Karpas-422 (cell line): Measurements from ENCODE around the gene FAM124A. TPM values are rescaled to one million over a fixed set of nuclear protein-coding genes. Genes with fewer than 3 reads are reported as not detected.

Source experiments
- DNase-seq: peaks from one replicate; pipeline ENCODE4 v3.0.0-alpha.2; 2015
- H2AFZ ChIP-seq: fragments of 200-600 bp; sonication (generic); 2 replicates; pipeline ENCODE4 v1.6.1; 2014; ENCODE audit warnings: antibody characterized with exemption, low read length, mixed read lengths
- H3K27ac ChIP-seq: fragments of 200-600 bp; sonication (generic); 2 replicates; pipeline ENCODE4 v1.5.1; 2014; ENCODE audit warnings: mild to moderate bottlenecking, low read length, moderate library complexity
- H3K27me3 ChIP-seq: fragments of 200-600 bp; sonication (generic); 2 replicates; pipeline ENCODE4 v1.6.1; 2014; ENCODE audit warnings: low read length, mixed read lengths
- H3K36me3 ChIP-seq: fragments of 200-600 bp; sonication (generic); 2 replicates; pipeline ENCODE4 v1.6.1; 2014; ENCODE audit warnings: low read length, mixed read lengths; ENCODE audit not compliant: insufficient read depth
- H3K4me1 ChIP-seq: fragments of 200-600 bp; sonication (generic); 2 replicates; pipeline ENCODE4 v1.6.1; 2014; ENCODE audit warnings: mild to moderate bottlenecking, low read length, mixed read lengths
- H3K4me2 ChIP-seq: fragments of 200-600 bp; sonication (generic); 2 replicates; pipeline ENCODE4 v1.6.1; 2014; ENCODE audit warnings: low read length, low read depth, mild to moderate bottlenecking; ENCODE audit not compliant: poor library complexity, severe bottlenecking
- H3K4me3 ChIP-seq: fragments of 200-600 bp; sonication (generic); 2 replicates; pipeline ENCODE4 v1.5.1; 2014; ENCODE audit warnings: mild to moderate bottlenecking, antibody characterized with exemption, low read length, mixed read lengths
- H3K79me2 ChIP-seq: fragments of 200-600 bp; sonication (generic); 2 replicates; pipeline ENCODE4 v1.6.1; 2014; ENCODE audit warnings: mild to moderate bottlenecking, low read length, mixed read lengths
- H3K9ac ChIP-seq: fragments of 200-600 bp; sonication (generic); 2 replicates; pipeline ENCODE4 v1.6.0; 2014; ENCODE audit warnings: low read length
- H3K9me2 ChIP-seq: fragments of 200-600 bp; sonication (generic), shearing (Covaris generic); replicated peaks from 2 replicates; pipeline ENCODE4 v1.6.0; 2014; ENCODE audit warnings: mild to moderate bottlenecking, low read length, moderate library complexity; ENCODE audit not compliant: insufficient read depth
- H3K9me3 ChIP-seq: fragments of 300-700, 200-600 bp; sonication (generic); 2 replicates; pipeline ENCODE4 v1.6.1; 2014; ENCODE audit warnings: low read length, mixed read lengths
- H4K20me1 ChIP-seq: fragments of 200-600 bp; sonication (generic); 2 replicates; pipeline ENCODE4 v1.6.1; 2014; ENCODE audit warnings: mild to moderate bottlenecking, antibody characterized with exemption, low read length, low read depth; ENCODE audit not compliant: insufficient read depth
- total RNA-seq: library from RNA; depleted of rRNA; stranded (reverse); fragments of >200 nt; shearing (Covaris generic); gene quantifications from 2 replicates; pipeline ENCODE4 v1.2.3, GENCODE V29; 2014; ENCODE audit warnings: low replicate concordance

Gene FAM124A
- total RNA-seq, 1 experiment from 2014 or later = not detected

GRCh38 chr13:51327961-51328360 lies 105.8 kb downstream of the FAM124A start:
- H3K4me1 ChIP-seq = peaks cover 60% of the 10 kb centered on the region
- no peak overlapping the region for H3K9ac ChIP-seq
- H3K4me3 ChIP-seq = no peak overlapping the region
- H3K9me3 ChIP-seq = no peaks in the 10 kb centered on the region
- no peak overlapping the region for H3K4me2 ChIP-seq
- no peaks in the 10 kb centered on the region for H3K9me2 ChIP-seq
- H3K27ac ChIP-seq = no peak overlapping the region
- H3K36me3 ChIP-seq = no peaks in the 10 kb centered on the region
- H4K20me1 ChIP-seq = no peaks in the 10 kb centered on the region
- no peak overlapping the region for H2AFZ ChIP-seq
- H3K27me3 ChIP-seq = no peaks in the 10 kb centered on the region
- no peaks in the 10 kb centered on the region for H3K79me2 ChIP-seq
- no peak for DNase-seq

GRCh38 chr13:51328488-51328887 lies 106.3 kb downstream of the FAM124A start:
- Histone ChIP-seq H3K27ac (no peak overlapping the region), H3K36me3 (no peaks in the 10 kb centered on the region), H3K4me1 (peaks cover 55% of the 10 kb centered on the region), H3K9me3 (no peaks in the 10 kb centered on the region), H3K4me3 (no peak overlapping the region), H3K27me3 (no peaks in the 10 kb centered on the region), H3K4me2 (no peak overlapping the region), H4K20me1 (no peaks in the 10 kb centered on the region), H3K9me2 (no peaks in the 10 kb centered on the region), H2AFZ (no peak overlapping the region), H3K79me2 (no peaks in the 10 kb centered on the region), H3K9ac (no peak overlapping the region)
- no peak for DNase-seq

- Histone ChIP-seq H3K27me3 (no peaks in the 10 kb centered on the region), H3K79me2 (no peaks in the 10 kb centered on the region), H3K27ac (no peak overlapping the region), H3K4me3 (no peak overlapping the region), H3K9me3 (no peaks in the 10 kb centered on the region), H4K20me1 (no peaks in the 10 kb centered on the region), H3K4me2 (no peak overlapping the region), H3K36me3 (no peaks in the 10 kb centered on the region), H3K9me2 (no peaks in the 10 kb centered on the region), H3K9ac (no peak overlapping the region), H2AFZ (no peak overlapping the region), H3K4me1 (peaks cover 44% of the 10 kb centered on the region)
- DNase-seq = no peak
These were observed 107.4 kb downstream of the FAM124A start for GRCh38 chr13:51329606-51330005.

GRCh38 chr13:51330791-51331190 lies 108.6 kb downstream of the FAM124A start:
- Histone ChIP-seq H3K9me2 (no peaks in the 10 kb centered on the region), H2AFZ (no peak overlapping the region), H3K4me2 (no peak overlapping the region), H3K9me3 (no peaks in the 10 kb centered on the region), H3K4me1 (peaks cover 32% of the 10 kb centered on the region), H3K79me2 (no peaks in the 10 kb centered on the region), H3K36me3 (no peaks in the 10 kb centered on the region), H3K4me3 (no peak overlapping the region), H3K9ac (no peak overlapping the region; the same call in 1 of the 2 replicates), H3K27me3 (no peaks in the 10 kb centered on the region), H3K27ac (no peak overlapping the region), H4K20me1 (no peaks in the 10 kb centered on the region)
- no peak for DNase-seq

- no peaks in the 10 kb centered on the region for H3K36me3 ChIP-seq
- H4K20me1 ChIP-seq = no peaks in the 10 kb centered on the region
- no peak overlapping the region; the same call in 1 of the 2 replicates for H3K9ac ChIP-seq
- no peak overlapping the region for H3K27ac ChIP-seq
- H3K79me2 ChIP-seq = no peaks in the 10 kb centered on the region
- H3K27me3 ChIP-seq = no peaks in the 10 kb centered on the region
- H3K4me2 ChIP-seq = no peak overlapping the region
- no peaks in the 10 kb centered on the region for H3K9me3 ChIP-seq
- no peak for DNase-seq
- no peak overlapping the region for H3K4me3 ChIP-seq
- peaks cover 26% of the 10 kb centered on the region for H3K4me1 ChIP-seq
- no peaks in the 10 kb centered on the region for H3K9me2 ChIP-seq
- H2AFZ ChIP-seq = no peak overlapping the region
These were observed 109.2 kb downstream of the FAM124A start for GRCh38 chr13:51331354-51331861.

- peaks cover 17% of the 10 kb centered on the region for H3K4me1 ChIP-seq
- no peaks in the 10 kb centered on the region for H3K27me3 ChIP-seq
- H3K36me3 ChIP-seq = no peaks in the 10 kb centered on the region
- no peak overlapping the region for H3K4me3 ChIP-seq
- H3K79me2 ChIP-seq = no peaks in the 10 kb centered on the region
- H3K9me2 ChIP-seq = no peaks in the 10 kb centered on the region
- H3K9ac ChIP-seq = no peak overlapping the region
- H3K9me3 ChIP-seq = no peaks in the 10 kb centered on the region
- H2AFZ ChIP-seq = no peak overlapping the region
- H4K20me1 ChIP-seq = no peaks in the 10 kb centered on the region
- H3K4me2 ChIP-seq = no peak overlapping the region
- DNase-seq = no peak
- no peak overlapping the region for H3K27ac ChIP-seq
These were observed 110.6 kb downstream of the FAM124A start for GRCh38 chr13:51332566-51333361.

GRCh38 chr13:51333421-51333820 lies 111.2 kb downstream of the FAM124A start:
- DNase-seq = no peak
- Histone ChIP-seq H3K9ac (no peak overlapping the region), H3K36me3 (no peaks in the 10 kb centered on the region), H4K20me1 (no peaks in the 10 kb centered on the region), H3K4me3 (no peak overlapping the region), H3K27me3 (no peaks in the 10 kb centered on the region), H3K27ac (no peak overlapping the region), H3K79me2 (no peaks in the 10 kb centered on the region), H2AFZ (no peak overlapping the region), H3K4me1 (peaks cover 17% of the 10 kb centered on the region), H3K9me2 (no peaks in the 10 kb centered on the region), H3K4me2 (no peak overlapping the region), H3K9me3 (no peaks in the 10 kb centered on the region)

GRCh38 chr13:51333826-51334225 lies 111.6 kb downstream of the FAM124A start:
- Histone ChIP-seq H2AFZ (no peak overlapping the region), H3K9me3 (no peaks in the 10 kb centered on the region), H3K27ac (no peak overlapping the region), H3K9me2 (no peaks in the 10 kb centered on the region), H3K27me3 (no peaks in the 10 kb centered on the region), H3K4me2 (no peak overlapping the region), H3K4me1 (peaks cover 17% of the 10 kb centered on the region), H4K20me1 (no peaks in the 10 kb centered on the region), H3K79me2 (no peaks in the 10 kb centered on the region), H3K4me3 (no peak overlapping the region), H3K36me3 (no peaks in the 10 kb centered on the region), H3K9ac (no peak overlapping the region)
- no peak for DNase-seq
